Naive thymus-derived CD4-positive, alpha-beta T cell (primary cell): Measurements from ENCODE around the gene ERFL. TPM values are rescaled to one million over a fixed set of nuclear protein-coding genes. Genes with fewer than 3 reads are reported as not detected.
"Not testable (repeated sequence)": the region's sequence is repeated elsewhere in the genome, so short reads cannot be mapped to it uniquely, and the experiment has no call there.

Source experiments
- ATAC-seq: fragments of 150-1000 bp; cut with Tn5 transposase; 2 replicates; pipeline ENCODE4 v1.10.0; 2021; ENCODE audit warnings: mild to moderate bottlenecking, moderate library complexity
- CTCF ChIA-PET: fragments of 350-600 bp; sonication (Branson Sonifier 250); formaldehyde crosslinking; loops from one replicate; lab custom pipeline; 2021; ENCODE audit warnings: antibody characterized with exemption; lab: Charles Lee
- POLR2A ChIA-PET: fragments of 350-600 bp; sonication (Branson Sonifier 250); formaldehyde crosslinking; loops from one replicate; lab custom pipeline; 2021; ENCODE audit warnings: antibody characterized with exemption, inconsistent platforms; lab: Charles Lee
- DNase-seq, 9 donors: peaks; one replicate each; pipeline versions ENCODE4 v3.0.0 to v3.0.0-alpha.2; 2020 to 2022; ENCODE audit warnings: mixed read lengths in 1 of 9
- H3K27ac ChIP-seq: one replicate; pipeline ENCODE4 v1.7.0; 2013; ENCODE audit warnings: mild to moderate bottlenecking, low read depth, low read length, moderate library complexity
- H3K27me3 ChIP-seq, 2 donors: one replicate each; pipeline ENCODE4 v1.7.0; 2013; ENCODE audit warnings: low read length in 2 of 2, mild to moderate bottlenecking in 2 of 2, moderate library complexity in 2 of 2; ENCODE audit not compliant: control insufficient read depth in 2 of 2, insufficient read depth in 2 of 2
- H3K36me3 ChIP-seq, 3 experiments: 1 replicate in 2 of 3; 2 replicates in 1 of 3; pipeline ENCODE4 v1.7.0; 2013; ENCODE audit warnings: low read length in 3 of 3, mild to moderate bottlenecking in 3 of 3, moderate library complexity in 1 of 3; ENCODE audit not compliant: insufficient read depth in 3 of 3, control insufficient read depth in 2 of 3
- H3K4me1 ChIP-seq, 2 donors: one replicate each; pipeline ENCODE4 v1.7.0; 2013; ENCODE audit warnings: low read length in 2 of 2, mild to moderate bottlenecking in 2 of 2, moderate library complexity in 1 of 2; ENCODE audit not compliant: control insufficient read depth in 2 of 2, insufficient read depth in 2 of 2
- H3K4me3 ChIP-seq: 2 replicates; pipeline ENCODE4 v1.7.0; 2013; ENCODE audit warnings: mild to moderate bottlenecking, low read length
- H3K9me3 ChIP-seq, 3 experiments: 1 replicate in 2 of 3; 2 replicates in 1 of 3; pipeline ENCODE4 v1.7.0; 2013; ENCODE audit warnings: low read length in 3 of 3; ENCODE audit not compliant: control insufficient read depth in 2 of 3
- H3K27ac Mint-ChIP-seq, 9 donors: one replicate each; pipeline ENCODE4 v1.8.0; 2020 to 2022; ENCODE audit warnings: mixed read lengths in 9 of 9, mild to moderate bottlenecking in 8 of 9, moderate library complexity in 5 of 9, inconsistent platforms in 2 of 9
- H3K27me3 Mint-ChIP-seq, 5 donors: one replicate each; pipeline ENCODE4 v1.8.0; 2021 to 2022; ENCODE audit warnings: mixed read lengths in 5 of 5, mild to moderate bottlenecking in 1 of 5
- H3K36me3 Mint-ChIP-seq, 5 donors: one replicate each; pipeline ENCODE4 v1.8.0; 2020 to 2022; ENCODE audit warnings: mixed read lengths in 5 of 5, mild to moderate bottlenecking in 3 of 5, inconsistent platforms in 1 of 5
- H3K4me1 Mint-ChIP-seq, 7 donors: one replicate each; pipeline ENCODE4 v1.8.0; 2020 to 2022; ENCODE audit warnings: mixed read lengths in 7 of 7, mild to moderate bottlenecking in 3 of 7, inconsistent platforms in 1 of 7
- H3K4me3 Mint-ChIP-seq, 10 donors: one replicate each; pipeline ENCODE4 v1.8.0; 2020 to 2022; ENCODE audit warnings: mild to moderate bottlenecking in 10 of 10, mixed read lengths in 10 of 10, moderate library complexity in 6 of 10, inconsistent platforms in 2 of 10
- H3K9me3 Mint-ChIP-seq, 11 donors: one replicate each; pipeline ENCODE4 v1.8.0; 2020 to 2022; ENCODE audit warnings: mixed read lengths in 11 of 11, mild to moderate bottlenecking in 4 of 11, inconsistent platforms in 1 of 11, moderate library complexity in 1 of 11
- intact Hi-C, 2 donors: fragments of 100-400 bp; cut with micrococcal nuclease; formaldehyde crosslinking; loops; one replicate each; pipeline ENCODE4 v1.15.1; 2023
- polyA plus RNA-seq, 2 donors: library from polyadenylated mRNA; unstranded; fragments of 300-500 nt; fragmentation: Illumina TruSeq; gene quantifications; one replicate each; pipeline ENCODE4 v1.2.3, GENCODE V29; 2021
- total RNA-seq, 6 experiments: library from RNA in 5 of 6; stranded (reverse) in 5 of 6; gene quantifications; 1 replicate in 5 of 6; 2 replicates in 1 of 6; pipeline ENCODE4 v1.2.3 and lab custom pipeline; 2021 to 2026

Gene ERFL
- total and polyA plus RNA-seq, 7 experiments from 2014 or later: 3.0 to 15.0 (median 8.0) TPM; not detected in 2

DNA sequence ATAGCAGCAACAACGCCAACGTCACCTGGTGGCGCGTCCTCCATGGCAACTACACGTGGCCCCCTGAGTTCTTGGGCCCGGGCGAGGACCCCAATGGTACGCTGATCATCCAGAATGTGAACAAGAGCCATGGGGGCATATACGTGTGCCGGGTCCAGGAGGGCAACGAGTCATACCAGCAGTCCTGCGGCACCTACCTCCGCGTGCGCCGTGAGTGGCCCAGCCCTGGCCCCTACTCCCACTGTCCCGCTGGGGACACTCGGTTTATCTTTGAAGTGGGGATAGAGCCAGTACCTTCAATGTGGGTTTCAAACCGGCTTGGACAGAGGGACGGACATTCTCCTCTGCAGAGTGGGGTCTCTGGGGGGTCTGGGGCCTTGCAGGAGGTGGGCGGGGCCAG, 49.2 kb downstream of the ERFL start:
- intact Hi-C loops: no loop called here
- no peaks in the 10 kb centered on the region for H3K27me3 ChIP-seq
- Mint-ChIP-seq H3K4me1 (peaks cover 32 to 77% (median 54%) of the 10 kb centered on the region in 7 donors), H3K27ac (peak overlapping the region in 8 of 9 donors; percentile 94 to 99 (median 98)), H3K4me3 (peak overlapping the region in 3 of 10 donors; percentile 5 to 82 (median 6)), H3K27me3 (no peaks in the 10 kb centered on the region), H3K9me3 (peaks cover 0 to 4% (median 0%) of the 10 kb centered on the region in 11 donors), H3K36me3 (peaks cover 6 to 12% (median 10%) of the 10 kb centered on the region in 5 donors)
- ATAC-seq (no peak), DNase-seq (no peak)
- H3K4me1 ChIP-seq: peaks cover 66 to 72% of the 10 kb centered on the region in 2 donors
- ChIA-PET CTCF (no interaction called here), POLR2A (interaction anchor here (0.5 to 11.3 kb wide), 3 partner anchors 8 to 33 kb away, joined by 3 to 565 read pairs (median 7); partner anchors contain the start of gene ARHGEF1)
- H3K4me3 ChIP-seq: no peak overlapping the region
- peak overlapping the region; percentile 86 for H3K27ac ChIP-seq
- peaks cover 0 to 10% (median 0%) of the 10 kb centered on the region in 3 experiments for H3K36me3 ChIP-seq
- H3K9me3 ChIP-seq: no peaks in the 10 kb centered on the region

DNA sequence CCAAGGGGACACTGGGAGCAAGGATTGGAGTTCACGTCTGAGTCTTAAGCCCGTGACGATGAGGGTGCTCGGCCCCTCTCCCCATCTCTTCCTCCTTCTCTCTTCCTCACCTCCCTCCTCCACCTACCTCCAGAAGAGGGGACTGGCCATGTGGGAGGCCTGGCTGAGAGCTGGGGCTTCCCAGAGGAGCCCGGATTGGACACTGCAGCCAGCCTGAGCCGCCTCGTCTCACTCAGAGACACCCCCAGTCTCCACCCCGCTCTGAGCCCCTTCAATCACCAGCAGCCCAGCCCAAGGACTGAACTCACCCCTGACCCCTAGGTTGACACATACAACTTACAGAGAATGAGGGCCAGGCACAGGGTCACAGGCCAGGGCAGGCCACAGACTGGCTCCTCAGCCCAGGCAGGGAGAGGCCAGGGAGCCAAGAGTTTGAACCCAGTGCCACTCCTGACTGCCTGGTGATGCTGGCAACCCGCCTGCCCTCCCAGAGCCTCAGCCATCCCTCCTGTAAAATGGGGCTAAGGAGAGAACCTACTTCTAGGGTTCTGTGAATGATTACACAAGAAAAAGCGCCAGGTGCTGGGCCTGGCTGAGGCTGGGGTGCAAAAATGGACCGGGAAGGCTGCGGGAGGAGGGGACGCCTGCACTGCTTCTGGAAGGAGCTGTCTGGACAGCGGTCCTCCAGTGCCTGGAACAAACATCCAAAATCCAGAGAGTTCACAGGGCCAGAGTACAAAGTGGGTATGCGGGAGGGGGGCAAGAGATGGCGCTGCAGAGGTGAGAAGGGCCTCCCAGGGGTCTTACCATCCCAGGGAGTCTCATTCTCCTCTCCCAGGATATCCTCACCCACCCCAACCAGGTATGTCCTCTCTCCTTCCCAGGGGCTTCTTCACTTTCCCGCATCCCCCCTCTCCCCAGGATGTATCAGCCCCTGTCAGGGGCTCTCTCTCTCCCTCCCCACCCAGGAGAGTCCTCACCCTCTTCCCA, 50.0 kb downstream of the ERFL start:
- Mint-ChIP-seq H3K27me3 (no peaks in the 10 kb centered on the region), H3K9me3 (peaks cover 0 to 4% (median 0%) of the 10 kb centered on the region in 11 donors), H3K4me3 (peak overlapping the region in 8 of 10 donors; percentile 60 to 82 (median 76)), H3K36me3 (peaks cover 0 to 5% (median 4%) of the 10 kb centered on the region in 5 donors), H3K27ac (peak overlapping the region; percentile 94 to 99 (median 98)), H3K4me1 (peaks cover 35 to 85% (median 59%) of the 10 kb centered on the region in 7 donors)
- peak overlapping the region; percentile 15 for H3K4me3 ChIP-seq
- peaks cover 74 to 80% of the 10 kb centered on the region in 2 donors for H3K4me1 ChIP-seq
- ATAC-seq: no peak
- peaks cover 0 to 2% (median 0%) of the 10 kb centered on the region in 3 experiments for H3K36me3 ChIP-seq
- intact Hi-C loops: no loop called here
- H3K27me3 ChIP-seq: no peaks in the 10 kb centered on the region
- ChIA-PET CTCF (interaction anchor here (0.6 to 8.7 kb wide), 2 partner anchors 9 to 20 kb away, joined by 3 to 151 read pairs; no protein-coding TSS in a partner anchor), POLR2A (interaction anchor here (0.5 to 11.3 kb wide), 5 partner anchors 8 to 50 kb away, joined by 3 to 565 read pairs (median 43); partner anchors contain the start of genes ARHGEF1, ERFL and RPS19)
- H3K9me3 ChIP-seq: no peaks in the 10 kb centered on the region
- peak overlapping the region; percentile 86 for H3K27ac ChIP-seq
- DNase-seq: peak in 1 of 9 donors; percentile 30

DNA sequence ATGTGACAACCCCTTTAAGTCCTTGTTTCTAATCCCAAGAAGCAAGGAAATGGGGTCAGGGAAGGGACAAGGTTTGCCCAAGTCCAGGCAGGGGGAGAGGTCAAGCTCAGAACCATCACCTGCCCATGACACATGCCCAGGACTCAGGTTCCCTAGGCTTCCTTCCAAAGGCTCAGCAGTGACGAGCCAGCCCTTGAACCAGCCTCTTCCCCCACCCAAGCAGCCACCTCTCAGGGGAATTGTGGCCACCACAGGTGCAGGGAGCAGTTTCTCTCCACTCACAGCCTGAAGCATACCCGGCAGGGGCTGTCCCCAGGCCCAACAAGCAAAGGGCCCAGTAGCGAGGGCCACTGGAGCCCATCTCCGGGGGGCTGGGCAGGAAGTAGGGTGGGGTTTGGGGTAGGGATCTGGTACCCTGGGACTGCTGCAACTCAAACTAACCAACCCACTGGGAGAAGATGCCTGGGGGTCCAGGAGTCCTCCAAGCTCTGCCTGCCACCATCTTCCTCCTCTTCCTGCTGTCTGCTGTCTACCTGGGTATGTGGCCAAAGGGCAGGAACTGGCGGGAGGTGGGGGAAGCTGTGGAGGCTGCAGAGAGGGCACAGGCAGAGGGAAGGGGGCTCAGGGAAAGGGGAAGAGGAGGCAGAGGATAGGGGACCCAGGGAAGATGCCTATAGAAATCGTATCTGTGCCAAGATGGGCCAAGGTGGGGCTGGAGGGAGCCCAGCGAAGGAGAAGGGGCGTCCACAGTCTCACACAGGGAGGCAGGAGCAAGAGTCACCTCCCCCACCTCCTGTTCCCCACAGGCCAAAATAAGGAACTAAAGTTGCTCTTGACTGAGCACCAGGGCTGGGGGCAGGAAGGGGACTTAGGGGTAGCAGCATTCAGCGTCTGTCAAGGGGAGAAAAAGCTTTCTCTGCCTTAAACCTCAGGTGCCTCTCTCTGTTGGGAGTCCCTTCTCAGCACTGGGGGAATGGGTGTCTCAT, 51.1 kb downstream of the ERFL start, which contains the start of gene CD79A:
Gene CD79A (plus strand): TSS at position 433 of the 986 bp plus-strand sequence. CDS start 26 bp downstream, at position 459.
- Mint-ChIP-seq H3K4me1 (peaks cover 37 to 92% (median 62%) of the 10 kb centered on the region in 7 donors), H3K27ac (peak within 1 kb of the TSS; percentile 94 to 99 (median 98)), H3K9me3 (no peaks in the 10 kb centered on the region), H3K27me3 (no peaks in the 10 kb centered on the region), H3K4me3 (peak within 1 kb of the TSS; percentile 60 to 82 (median 74)), H3K36me3 (peaks cover 0 to 1% (median 0%) of the 10 kb centered on the region in 5 donors)
- Histone ChIP-seq H3K4me3 (peak within 1 kb of the TSS; percentile 15), H3K27me3 (no peaks in the 10 kb centered on the region), H3K36me3 (no peaks in the 10 kb centered on the region), H3K27ac (peak within 1 kb of the TSS; percentile 86), H3K9me3 (no peaks in the 10 kb centered on the region), H3K4me1 (peaks cover 79 to 86% of the 10 kb centered on the region in 2 donors)
- intact Hi-C loops: no loop called here
- DNase-seq (peak in 2 of 9 donors; percentile 14 to 16), ATAC-seq (no peak)
- ChIA-PET POLR2A (interaction anchor here (0.9 to 11.3 kb wide), 7 partner anchors 10 to 69 kb away, joined by 3 to 565 read pairs (median 42); partner anchors contain the start of genes ARHGEF1, ERFL and RPS19), CTCF (interaction anchor here (0.6 to 8.7 kb wide), 2 partner anchors 10 to 19 kb away, joined by 3 to 151 read pairs; no protein-coding TSS in a partner anchor)

DNA sequence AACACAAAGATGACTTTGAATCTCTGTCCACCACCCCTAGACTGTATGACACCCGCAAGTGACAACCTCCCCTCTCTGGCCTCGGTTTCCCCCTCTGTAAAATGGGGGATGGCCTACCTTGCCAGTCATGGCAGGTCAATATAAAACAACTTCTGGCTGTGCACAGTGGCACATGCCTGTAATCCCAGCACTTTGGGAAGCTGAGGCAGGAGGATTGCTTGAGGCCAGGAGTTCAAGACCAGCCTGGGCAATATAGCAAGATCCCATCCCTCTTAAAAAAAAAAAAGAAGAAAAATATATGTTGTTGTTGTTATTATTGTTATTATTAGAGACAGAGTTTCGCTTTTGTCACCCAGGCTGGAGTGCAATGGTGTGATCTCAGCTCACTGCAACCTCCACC, 52.3 kb downstream of the ERFL start:
- not testable (repeated sequence) for H3K36me3 ChIP-seq, DNase-seq, ATAC-seq, H3K9me3 Mint-ChIP-seq, H3K27me3 Mint-ChIP-seq, H3K9me3 ChIP-seq, H3K27me3 ChIP-seq
- intact Hi-C loops: loop anchor here (1.0 to 2.0 kb wide), 5 partner anchors 11 to 83 kb away; partner anchors contain the start of genes ERFL (in 1 of the 2) and RABAC1 (in 1 of the 2)
- peaks cover 0 to 12% (median 5%) of the 10 kb centered on the region in 5 donors for H3K36me3 Mint-ChIP-seq
- H3K4me3 Mint-ChIP-seq: peak overlapping the region; percentile 60 to 84 (median 80)
- H3K27ac Mint-ChIP-seq: peak overlapping the region; percentile 94 to 99 (median 98)
- peak overlapping the region; percentile 86 for H3K27ac ChIP-seq
- peaks cover 43 to 96% (median 66%) of the 10 kb centered on the region in 7 donors for H3K4me1 Mint-ChIP-seq
- peak overlapping the region; percentile 34 for H3K4me3 ChIP-seq
- POLR2A ChIA-PET: interaction anchor here (0.7 to 11.3 kb wide), 10 partner anchors 10 to 83 kb away, joined by 3 to 565 read pairs (median 10); partner anchors contain the start of genes ARHGEF1, ERFL, RABAC1 and RPS19
- H3K4me1 ChIP-seq: peaks cover 83 to 90% of the 10 kb centered on the region in 2 donors
- CTCF ChIA-PET: interaction anchor here (1.0 to 8.7 kb wide), 5 partner anchors 12 to 72 kb away, joined by 3 to 151 read pairs (median 5); partner anchors contain the start of gene RPS19

DNA sequence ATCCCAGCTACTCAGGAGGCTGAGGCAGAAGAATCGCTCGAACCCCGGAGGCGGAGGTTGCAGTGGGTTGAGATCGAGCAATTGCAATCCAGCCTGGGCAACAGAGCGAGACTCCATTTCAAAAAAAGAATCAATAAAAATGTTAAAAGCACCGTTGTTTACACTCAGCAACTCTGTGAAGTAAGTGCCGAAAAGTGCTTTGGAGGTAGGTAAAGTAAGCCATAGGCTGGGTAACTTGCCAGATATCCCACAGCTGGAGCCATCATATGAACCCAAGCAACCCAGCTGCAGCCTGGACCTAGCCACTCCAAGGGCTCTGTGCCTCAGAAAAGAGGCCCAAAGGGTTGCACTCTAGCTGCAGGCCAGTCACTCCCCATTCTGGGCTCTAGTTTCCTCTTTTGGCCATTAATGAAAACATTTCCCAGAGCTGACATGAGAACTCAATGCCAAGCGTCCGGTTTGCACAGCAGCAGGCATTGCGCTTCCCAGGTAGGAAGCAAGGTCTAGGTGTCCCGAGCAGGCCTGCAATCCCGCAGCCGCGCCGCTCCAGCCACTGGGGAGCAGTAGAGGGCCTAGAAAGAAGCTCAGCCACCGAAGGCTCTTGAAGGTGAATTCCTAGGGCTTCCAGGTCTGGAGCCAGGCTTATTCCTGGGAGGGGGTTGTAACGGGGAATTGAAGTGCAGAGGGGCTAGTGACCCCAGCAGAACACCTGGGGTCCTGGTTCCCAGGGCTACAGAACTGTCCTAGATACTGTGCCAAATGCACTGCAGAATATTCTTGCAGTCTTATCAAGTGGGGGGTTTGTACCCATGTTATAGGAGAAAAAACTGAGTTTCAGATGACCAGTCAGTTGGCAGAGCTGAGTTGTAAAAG, 55.2 kb downstream of the ERFL start:
- peak; percentile 58 to 72 (median 65) for DNase-seq
- peaks cover 45 to 93% (median 79%) of the 10 kb centered on the region in 7 donors for H3K4me1 Mint-ChIP-seq
- peak overlapping the region; percentile 1 to 93 (median 67) for H3K4me3 Mint-ChIP-seq
- Histone ChIP-seq H3K4me3 (no peak overlapping the region), H3K27ac (peak overlapping the region; percentile 74), H3K27me3 (no peaks in the 10 kb centered on the region), H3K4me1 (peaks cover 82 to 91% of the 10 kb centered on the region in 2 donors), H3K9me3 (no peaks in the 10 kb centered on the region), H3K36me3 (peaks cover 0 to 26% (median 10%) of the 10 kb centered on the region in 3 experiments)
- H3K36me3 Mint-ChIP-seq: peaks cover 0 to 20% (median 8%) of the 10 kb centered on the region in 5 donors
- no peaks in the 10 kb centered on the region for H3K27me3 Mint-ChIP-seq
- H3K9me3 Mint-ChIP-seq: no peaks in the 10 kb centered on the region
- ChIA-PET POLR2A (interaction anchor here (0.6 to 11.3 kb wide), 26 partner anchors 8 to 1900 kb away, joined by 3 to 565 read pairs (median 5); partner anchors contain the start of genes ARHGEF1, ERFL, RABAC1 and RPS19), CTCF (interaction anchor here (0.5 to 8.7 kb wide), 19 partner anchors 8 to 507 kb away, joined by 3 to 151 read pairs (median 6); partner anchors contain the start of gene RPS19)
- intact Hi-C loops: loop anchor here (1.0 to 5.0 kb wide), 5 partner anchors 38 to 159 kb away; partner anchors contain the start of gene RABAC1 (in 1 of the 2)
- peak overlapping the region; percentile 91 to 99 (median 99) for H3K27ac Mint-ChIP-seq
- ATAC-seq: peak; percentile 20
